Glutamatergic neuron (in vitro differentiated cells): ENCODE results near the gene DST. TPM values are rescaled to one million over a fixed set of nuclear protein-coding genes. Genes with fewer than 3 reads are reported as not detected.

Experiments used
- DNase-seq: peaks from one replicate; pipeline ENCODE4 v3.0.0; 2022
- H3K27ac Mint-ChIP-seq: one replicate; pipeline ENCODE4 v1.8.0; 2020; ENCODE audit warnings: mild to moderate bottlenecking, mixed read lengths, inconsistent platforms; ENCODE audit not compliant: unreplicated experiment
- H3K27me3 Mint-ChIP-seq: one replicate; pipeline ENCODE4 v1.8.0; 2020; ENCODE audit warnings: mild to moderate bottlenecking, moderate library complexity, mixed read lengths, inconsistent platforms; ENCODE audit not compliant: unreplicated experiment
- H3K36me3 Mint-ChIP-seq: one replicate; pipeline ENCODE4 v1.8.0; 2020; ENCODE audit warnings: mild to moderate bottlenecking, mixed read lengths, inconsistent platforms; ENCODE audit not compliant: unreplicated experiment
- H3K4me1 Mint-ChIP-seq: one replicate; pipeline ENCODE4 v1.8.0; 2020; ENCODE audit warnings: mild to moderate bottlenecking, low read depth, mixed read lengths, inconsistent platforms; ENCODE audit not compliant: unreplicated experiment
- H3K4me3 Mint-ChIP-seq: one replicate; pipeline ENCODE4 v1.8.0; 2020; ENCODE audit warnings: mild to moderate bottlenecking, mixed read lengths, inconsistent platforms; ENCODE audit not compliant: unreplicated experiment
- H3K9me3 Mint-ChIP-seq: one replicate; pipeline ENCODE4 v1.8.0; 2020; ENCODE audit warnings: mild to moderate bottlenecking, moderate library complexity, mixed read lengths, inconsistent platforms; ENCODE audit not compliant: unreplicated experiment
- CTCF ChIP-seq: fragments of 200-600 bp; sonication (generic); IDR thresholded peaks from one replicate; pipeline ENCODE4 v1.5.0; 2021; ENCODE audit not compliant: partially characterized antibody, unreplicated experiment
- total RNA-seq: library from RNA; stranded (reverse); fragmentation: NEBNext Ultra II Directional; extraction: Animal tissue kit (Norgen Biotek cat#: 25700); gene quantifications from one replicate; pipeline ENCODE4 v1.2.1, GENCODE V29; 2021; ENCODE audit not compliant: unreplicated experiment

DST gene
- total RNA-seq, 1 donor from 2014 or later: 981 TPM

GRCh38 chr6:56430629-56431600 lies 211.8 kb downstream of the DST start:
- H3K27me3 Mint-ChIP-seq: no peaks in the 10 kb centered on the region
- H3K36me3 Mint-ChIP-seq: peaks cover 7% of the 10 kb centered on the region
- H3K4me3 Mint-ChIP-seq: no peak overlapping the region
- DNase-seq: no peak
- no peak overlapping the region for H3K27ac Mint-ChIP-seq
- no peaks in the 10 kb centered on the region for H3K4me1 Mint-ChIP-seq
- TF ChIP-seq CTCF: no peak
- peaks cover 4% of the 10 kb centered on the region for H3K9me3 Mint-ChIP-seq

- Mint-ChIP-seq H3K27me3 (no peaks in the 10 kb centered on the region), H3K4me3 (no peak overlapping the region)
- TF ChIP-seq CTCF: no peak
Observed at GRCh38 chr6:56424542-56425083, 218.1 kb downstream of the DST start.

GRCh38 chr6:56424064-56424463 lies 218.6 kb downstream of the DST start:
- DNase-seq: no peak
- no peaks in the 10 kb centered on the region for H3K36me3 Mint-ChIP-seq
- no peaks in the 10 kb centered on the region for H3K27me3 Mint-ChIP-seq
- H3K4me1 Mint-ChIP-seq: no peaks in the 10 kb centered on the region
- H3K4me3 Mint-ChIP-seq: no peak overlapping the region
- H3K27ac Mint-ChIP-seq: no peak overlapping the region
- TF ChIP-seq CTCF: no peak
- H3K9me3 Mint-ChIP-seq: no peaks in the 10 kb centered on the region

More at GRCh38 chr6:56424542-56425083, 218.1 kb downstream of the DST start:
- no peak for DNase-seq
- Mint-ChIP-seq H3K4me1 (no peaks in the 10 kb centered on the region), H3K36me3 (no peaks in the 10 kb centered on the region), H3K9me3 (no peaks in the 10 kb centered on the region), H3K27ac (no peak overlapping the region)

- H3K27me3 Mint-ChIP-seq: no peaks in the 10 kb centered on the region
- no peak for DNase-seq
- TF ChIP-seq CTCF: no peak
- no peaks in the 10 kb centered on the region for H3K4me1 Mint-ChIP-seq
- H3K36me3 Mint-ChIP-seq: no peaks in the 10 kb centered on the region
- H3K9me3 Mint-ChIP-seq: no peaks in the 10 kb centered on the region
- no peak overlapping the region for H3K4me3 Mint-ChIP-seq
- no peak overlapping the region for H3K27ac Mint-ChIP-seq
Observed at GRCh38 chr6:56420296-56420695, 222.4 kb downstream of the DST start.

GRCh38 chr6:56419191-56419590 lies 223.5 kb downstream of the DST start:
- Mint-ChIP-seq H3K27me3 (no peaks in the 10 kb centered on the region), H3K4me3 (no peak overlapping the region), H3K4me1 (no peaks in the 10 kb centered on the region), H3K36me3 (no peaks in the 10 kb centered on the region), H3K9me3 (no peaks in the 10 kb centered on the region), H3K27ac (no peak overlapping the region)
- no peak for TF ChIP-seq CTCF
- no peak for DNase-seq
